Activated CD4-positive, CD25-positive, alpha-beta regulatory T cell treated with anti-CD3 and anti-CD28 coated beads, Interleukin-2, amount 50 U/mL, for 72 hours (primary cell): ENCODE data around the gene G3BP2.

Experiments
- DNase-seq: peaks from one replicate; pipeline ENCODE4 v3.0.0; 2021

Gene G3BP2

DNA sequence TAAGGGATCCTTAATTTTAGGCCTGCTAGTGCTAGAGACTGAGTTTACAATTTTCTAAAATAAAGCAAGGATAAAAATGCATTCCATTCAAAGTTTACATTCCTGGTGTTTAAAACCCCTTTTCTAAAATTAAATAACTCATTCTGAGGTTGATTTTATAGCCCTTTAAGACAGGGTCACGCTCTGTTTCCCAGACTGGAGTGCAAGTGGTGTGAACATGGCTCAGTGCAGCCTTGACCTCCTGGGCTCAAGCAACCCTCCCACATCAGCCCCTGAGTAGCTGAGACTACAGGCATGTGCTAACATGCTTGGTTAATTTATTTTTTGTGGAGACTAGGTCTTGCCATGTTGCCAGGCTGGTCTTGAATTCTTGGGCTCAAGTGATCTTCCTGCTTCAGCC, 36.0 kb downstream of the G3BP2 start:
- DNase-seq = no peak

DNA sequence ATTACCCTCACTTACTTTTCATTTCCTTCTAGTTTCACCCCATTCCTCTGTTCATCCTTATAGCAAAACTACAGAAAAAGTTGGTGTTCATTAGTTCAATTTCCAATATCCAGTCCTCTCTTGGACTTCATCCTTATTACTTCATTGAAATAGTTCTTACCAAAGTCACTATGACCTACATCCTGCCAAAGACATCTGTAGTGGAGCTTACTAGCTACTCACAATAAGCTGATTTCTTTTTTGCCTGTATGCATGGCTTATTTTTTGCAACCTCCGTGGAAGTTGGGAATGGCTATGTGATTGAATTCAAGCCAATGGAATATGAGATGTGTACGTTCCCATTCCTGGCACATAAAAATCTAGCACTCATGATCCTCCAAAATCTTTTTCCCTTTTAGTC, 38.3 kb downstream of the G3BP2 start:
- DNase-seq = no peak

DNA sequence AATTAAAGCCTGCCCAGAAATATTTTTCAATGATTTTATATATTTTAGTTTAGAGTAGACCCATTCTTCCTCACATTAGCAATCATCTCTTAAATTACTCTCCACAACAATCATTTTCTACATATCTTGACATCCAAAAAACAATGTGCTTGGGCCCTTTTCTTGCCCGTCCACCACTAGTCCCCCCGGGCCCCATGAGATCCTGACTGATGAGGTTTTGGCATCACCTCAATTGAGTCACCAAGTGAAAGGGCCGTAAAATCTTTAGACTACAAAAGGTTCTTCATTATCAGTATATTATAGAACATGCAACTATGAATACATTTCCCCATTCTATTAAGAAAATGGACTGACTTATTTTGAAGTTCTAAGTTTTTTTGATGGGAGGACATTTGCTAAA, 38.9 kb downstream of the G3BP2 start:
- no peak for DNase-seq

DNA sequence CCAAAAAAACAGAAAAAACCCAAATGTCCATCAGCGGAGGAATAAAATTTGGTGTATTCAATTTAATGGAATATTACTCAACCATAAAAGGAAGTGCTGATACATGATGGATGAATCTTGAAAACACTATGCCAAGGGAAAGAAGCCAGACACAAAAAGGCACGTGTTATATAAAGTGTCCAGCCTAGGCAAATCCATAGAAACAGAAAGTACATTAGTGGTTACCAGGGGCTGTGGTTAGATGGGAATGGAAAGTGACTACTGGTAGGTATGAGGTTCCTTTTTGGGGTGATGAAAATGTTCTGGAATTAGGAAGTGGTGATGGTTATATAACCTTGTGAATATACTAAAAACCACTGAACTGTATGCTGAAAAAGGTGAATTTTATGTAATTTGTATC, 39.4 kb downstream of the G3BP2 start:
- no peak for DNase-seq

DNA sequence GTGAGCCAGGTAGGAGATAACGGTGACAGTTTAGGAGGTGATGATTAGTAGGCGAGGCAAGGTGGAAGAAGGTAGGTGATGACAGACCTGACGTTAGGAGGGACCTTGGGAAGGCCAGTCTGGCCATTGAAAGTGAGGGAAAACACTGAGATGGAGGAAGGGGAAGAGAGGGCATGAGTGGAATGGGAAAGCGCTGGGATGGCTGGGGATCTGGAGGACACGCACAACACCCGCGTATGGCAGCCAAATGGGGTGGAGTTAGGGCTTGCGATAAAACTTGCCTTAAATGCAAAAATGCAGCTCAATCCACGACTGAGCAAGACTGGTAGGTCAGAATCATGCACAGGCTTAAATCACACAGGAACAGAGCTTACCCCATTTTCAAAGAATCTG, 42.3 kb downstream of the G3BP2 start:
- no peak for DNase-seq

DNA sequence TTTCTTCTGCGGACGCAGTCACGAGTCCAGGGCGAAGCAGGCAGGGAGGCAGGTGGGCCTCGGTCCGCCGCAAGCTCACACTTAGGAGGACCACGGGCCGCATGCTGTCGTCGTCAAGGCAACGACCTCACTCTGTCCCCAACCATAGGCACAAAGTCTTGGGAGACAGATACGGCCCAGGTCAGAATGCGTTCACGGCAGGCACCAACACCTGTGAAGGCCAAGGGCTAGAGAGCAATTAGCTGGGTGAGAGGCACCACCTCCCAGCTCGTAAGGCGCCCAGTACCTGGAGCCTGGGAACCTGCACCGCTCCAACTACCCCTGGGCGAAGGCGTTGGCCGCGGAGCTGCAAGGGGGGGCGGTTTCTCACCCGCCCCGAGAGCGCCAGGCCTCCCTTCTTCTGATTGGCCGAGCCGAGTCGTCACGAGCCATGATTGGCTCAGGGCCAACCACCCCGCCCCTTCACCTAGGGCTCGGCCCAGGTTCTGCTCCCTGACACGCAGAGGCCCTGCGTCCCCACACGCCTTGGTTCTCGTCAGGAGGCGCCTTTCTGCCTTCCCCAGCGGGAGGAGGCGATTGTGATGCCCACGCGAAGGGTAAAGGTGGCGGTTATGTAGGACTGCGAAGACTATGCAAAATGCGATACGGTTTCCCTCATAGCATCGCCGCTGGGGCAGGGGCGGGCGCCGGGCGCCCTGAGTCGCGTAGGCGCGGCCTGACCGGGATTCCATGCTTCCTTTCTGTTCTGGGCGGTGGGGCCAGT, 42.9 kb downstream of the G3BP2 start, which contains the start of gene CDKL2:
Gene CDKL2, minus strand, starts transcription at position 355 of the 763 bp plus-strand sequence. CDS start 4,540 bp downstream, outside the sequence.
- peak; percentile 92 for DNase-seq

DNA sequence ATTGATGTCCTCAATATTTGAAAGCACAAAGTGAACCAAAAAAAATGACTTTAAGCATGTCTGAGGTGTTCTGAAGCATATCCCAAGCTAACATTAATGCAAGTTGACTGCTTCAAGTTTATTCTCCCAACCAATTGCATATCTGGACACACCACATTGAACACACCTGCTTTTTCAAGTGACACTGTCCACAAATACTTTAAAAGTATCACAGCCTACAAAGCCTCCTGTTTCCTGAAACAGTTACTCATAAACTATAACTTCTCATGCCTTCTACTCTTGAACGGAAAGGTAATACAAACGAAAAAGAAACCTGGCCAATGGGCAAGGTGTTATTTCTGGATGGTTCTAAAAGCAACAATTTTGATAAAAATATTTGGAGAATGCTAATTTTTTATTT, 44.0 kb downstream of the G3BP2 start:
- DNase-seq = no peak

DNA sequence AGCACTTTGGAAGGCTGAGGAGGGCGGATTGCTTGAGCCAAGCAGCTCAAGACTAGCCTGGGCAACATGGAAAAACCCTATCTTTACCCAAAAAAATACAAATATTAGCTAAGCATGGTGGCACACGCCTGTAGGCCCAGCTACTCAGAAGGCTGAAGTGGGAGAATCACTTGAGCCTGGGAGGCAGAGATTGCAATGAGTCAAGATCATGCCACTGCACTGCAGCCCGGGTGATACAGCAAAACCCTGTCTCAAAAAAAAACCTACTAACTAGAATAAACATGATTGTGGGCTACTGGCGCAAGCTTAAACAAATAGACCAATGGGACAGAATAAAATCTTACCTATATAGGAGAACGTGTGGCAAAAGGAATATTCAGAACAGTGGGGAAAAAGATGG, 50.2 kb downstream of the G3BP2 start:
- DNase-seq = no peak

DNA sequence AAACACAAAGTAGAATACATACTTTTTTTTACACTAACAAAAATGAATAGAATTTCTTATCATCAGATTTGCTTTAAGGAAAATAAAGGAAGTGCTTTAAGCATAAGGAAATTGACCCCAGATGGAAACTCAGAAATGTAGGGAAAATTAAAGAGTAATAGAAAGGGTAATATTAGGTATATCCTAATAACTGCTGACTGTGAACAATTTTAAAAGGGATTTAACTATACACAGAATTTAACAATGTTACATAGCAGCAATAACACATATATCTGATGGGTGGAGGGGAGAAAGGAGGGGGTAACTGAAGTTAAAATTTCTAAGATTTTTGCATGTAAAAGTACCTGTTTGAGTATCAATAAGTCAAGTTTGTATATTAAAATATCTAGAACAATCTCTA, 51.5 kb downstream of the G3BP2 start:
- no peak for DNase-seq

DNA sequence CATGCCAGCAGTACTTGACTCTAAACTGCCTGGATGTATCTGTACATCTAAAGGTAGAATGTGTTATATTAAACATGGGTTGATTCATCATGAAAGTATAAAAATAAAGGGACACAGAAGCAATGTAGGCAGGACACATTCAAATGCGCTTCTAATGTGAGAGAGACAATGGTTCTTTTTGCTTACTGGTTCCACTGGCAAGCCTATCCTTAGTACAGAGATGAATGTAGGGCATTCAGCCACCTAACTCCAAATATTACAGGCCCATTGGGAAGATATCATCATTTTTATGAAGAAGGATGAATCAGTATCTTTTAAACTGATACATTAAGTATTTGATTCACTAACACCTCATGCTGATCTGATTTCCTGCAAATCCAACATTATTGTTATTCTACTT, 60.9 kb downstream of the G3BP2 start:
- no peak for DNase-seq

DNA sequence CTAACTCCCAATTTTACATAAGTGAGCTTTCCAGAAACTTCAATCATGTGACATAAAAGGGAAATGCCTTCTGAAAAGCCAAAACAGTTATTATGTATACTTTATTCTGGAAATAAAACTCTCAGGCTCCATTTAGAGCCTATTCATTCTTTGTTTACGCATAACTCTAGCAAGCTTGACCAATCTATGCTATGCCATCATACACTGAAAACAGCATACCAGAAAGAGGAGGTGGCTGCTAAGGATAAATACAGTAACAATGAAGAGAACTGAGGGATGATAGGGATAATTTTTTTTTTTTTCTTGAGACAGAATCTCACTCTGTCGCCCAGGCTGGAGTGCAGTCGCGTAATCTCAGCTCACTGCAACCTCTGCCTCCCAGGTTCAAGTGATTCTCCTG, 67.3 kb downstream of the G3BP2 start:
- DNase-seq = no peak

DNA sequence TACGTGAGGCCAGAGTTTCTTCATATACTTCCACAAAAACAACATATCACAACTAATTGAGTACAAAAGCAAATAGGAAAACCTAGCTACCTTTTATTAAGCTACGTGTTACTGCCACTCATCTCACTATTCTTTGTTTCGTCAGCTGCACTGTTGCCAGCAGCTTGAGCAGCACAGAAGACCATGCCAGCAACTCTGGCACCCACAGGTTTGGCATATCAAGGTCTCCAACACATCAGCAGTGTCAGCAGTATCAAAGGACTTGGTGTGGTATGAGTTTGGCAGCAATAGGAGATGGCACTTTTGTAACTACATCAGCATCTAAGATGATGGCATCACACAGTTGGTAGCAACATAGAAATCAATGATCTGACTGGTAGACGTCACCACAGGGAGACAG, 73.6 kb downstream of the G3BP2 start:
- no peak for DNase-seq

DNA sequence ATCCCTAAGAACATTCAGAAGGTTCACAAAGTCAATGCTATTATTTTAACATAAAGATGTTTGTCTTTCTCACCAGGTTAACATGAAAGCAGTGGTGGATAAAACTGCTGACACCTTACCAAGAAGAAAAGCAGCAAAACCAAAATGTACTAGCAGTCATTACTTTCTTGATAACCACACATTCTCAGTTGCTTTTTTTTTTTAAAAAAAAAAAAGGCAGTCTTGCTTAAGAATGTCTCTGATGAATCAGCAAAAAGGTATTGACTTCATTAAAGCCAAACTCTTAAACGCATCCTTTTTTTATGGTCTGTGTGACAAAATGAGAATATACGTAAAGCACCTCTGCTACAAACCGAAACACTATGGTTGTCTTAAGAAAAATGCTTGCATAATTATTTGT, 74.8 kb downstream of the G3BP2 start:
- DNase-seq = no peak

DNA sequence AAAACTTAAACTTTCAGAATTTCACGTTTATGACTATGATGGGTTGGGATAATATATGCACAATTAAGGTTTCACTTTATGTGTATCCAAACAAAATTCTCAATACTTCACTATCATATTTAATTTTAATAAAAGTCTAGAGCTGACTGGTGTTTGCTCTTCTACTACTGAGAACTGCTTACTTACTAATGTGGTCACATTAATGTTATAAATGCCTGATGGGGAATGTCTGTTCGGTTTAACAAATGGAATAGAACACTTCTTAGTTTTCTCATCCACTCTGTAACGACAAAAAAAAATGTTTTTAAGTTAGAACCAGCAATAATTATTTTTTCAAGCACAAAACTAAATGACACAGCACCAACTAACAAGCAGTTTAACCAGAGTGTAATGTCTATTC, 77.2 kb downstream of the G3BP2 start:
- no peak for DNase-seq

DNA sequence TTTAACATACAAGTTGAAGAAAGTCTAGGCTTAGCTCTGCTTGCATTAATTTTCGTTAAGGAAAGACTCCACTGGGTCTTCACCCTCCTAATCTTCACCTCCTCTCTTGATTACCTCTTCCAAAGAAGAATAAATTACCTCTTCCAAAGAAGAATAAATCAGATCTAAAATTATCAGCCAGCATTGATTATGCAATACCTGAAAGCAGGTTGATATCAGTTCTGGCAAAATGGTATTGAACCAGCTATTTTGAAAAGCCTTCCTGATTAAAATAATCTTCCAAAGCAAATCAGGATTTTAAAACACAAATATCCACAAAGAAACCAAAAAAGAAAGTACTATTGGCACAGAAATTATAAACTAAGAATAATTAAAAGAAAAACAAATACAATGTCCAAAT, 79.8 kb downstream of the G3BP2 start:
- DNase-seq = no peak
